ENCODE results near the gene BICD1.

The BICD1 gene

GRCh38 chr12:32302218-32303173 lies 195.8 kb downstream of the BICD1 start:
- no peak overlapping the region for H3K4me3 ChIP-seq (ENCODE audit: low read depth, low read length)
- DNase-seq (ENCODE audit: low read depth): peak; percentile 64
- peak; percentile 77 for TF ChIP-seq CTCF (conservative IDR thresholded peaks at IDR 0.05; ENCODE audit: low read depth, low read length)

GRCh38 chr12:32303174-32303549 lies 196.5 kb downstream of the BICD1 start:
- no peak for TF ChIP-seq CTCF (conservative IDR thresholded peaks at IDR 0.05; ENCODE audit: low read depth, low read length)
- no peak for DNase-seq (ENCODE audit: low read depth)
- H3K4me3 ChIP-seq (ENCODE audit: low read depth, low read length): no peak overlapping the region

GRCh38 chr12:32305163-32305562 lies 198.5 kb downstream of the BICD1 start:
- peak; percentile 52 for TF ChIP-seq CTCF (conservative IDR thresholded peaks at IDR 0.05; ENCODE audit: low read depth, low read length)
- H3K4me3 ChIP-seq (ENCODE audit: low read depth, low read length): no peak overlapping the region
- peak; percentile 68 for DNase-seq (ENCODE audit: low read depth)

- H3K4me3 ChIP-seq (ENCODE audit: low read depth, low read length): no peak overlapping the region
- no peak for TF ChIP-seq CTCF (conservative IDR thresholded peaks at IDR 0.05; ENCODE audit: low read depth, low read length)
- DNase-seq (ENCODE audit: low read depth): no peak
Measured at GRCh38 chr12:32307326-32307725, 200.7 kb downstream of the BICD1 start.

- H3K4me3 ChIP-seq (ENCODE audit: low read depth, low read length): no peak overlapping the region
- DNase-seq (ENCODE audit: low read depth): peak; percentile 72
- no peak for TF ChIP-seq CTCF (conservative IDR thresholded peaks at IDR 0.05; ENCODE audit: low read depth, low read length)
Measured at GRCh38 chr12:32309811-32310736, 203.4 kb downstream of the BICD1 start.

GRCh38 chr12:32312049-32312670 lies 205.5 kb downstream of the BICD1 start:
- TF ChIP-seq CTCF (conservative IDR thresholded peaks at IDR 0.05; ENCODE audit: low read depth, low read length): peak; percentile 59
- no peak overlapping the region for H3K4me3 ChIP-seq (ENCODE audit: low read depth, low read length)
- DNase-seq (ENCODE audit: low read depth): peak; percentile 86

All from choroid plexus epithelial cell (primary cell).